DMS53 (cell line): ENCODE measurements around the gene CAMSAP1.

ENCODE experiments used
- DNase-seq: peaks from one replicate; lab custom pipeline; 2025; lab: John Stamatoyannopoulos, UW

The CAMSAP1 gene

DNA sequence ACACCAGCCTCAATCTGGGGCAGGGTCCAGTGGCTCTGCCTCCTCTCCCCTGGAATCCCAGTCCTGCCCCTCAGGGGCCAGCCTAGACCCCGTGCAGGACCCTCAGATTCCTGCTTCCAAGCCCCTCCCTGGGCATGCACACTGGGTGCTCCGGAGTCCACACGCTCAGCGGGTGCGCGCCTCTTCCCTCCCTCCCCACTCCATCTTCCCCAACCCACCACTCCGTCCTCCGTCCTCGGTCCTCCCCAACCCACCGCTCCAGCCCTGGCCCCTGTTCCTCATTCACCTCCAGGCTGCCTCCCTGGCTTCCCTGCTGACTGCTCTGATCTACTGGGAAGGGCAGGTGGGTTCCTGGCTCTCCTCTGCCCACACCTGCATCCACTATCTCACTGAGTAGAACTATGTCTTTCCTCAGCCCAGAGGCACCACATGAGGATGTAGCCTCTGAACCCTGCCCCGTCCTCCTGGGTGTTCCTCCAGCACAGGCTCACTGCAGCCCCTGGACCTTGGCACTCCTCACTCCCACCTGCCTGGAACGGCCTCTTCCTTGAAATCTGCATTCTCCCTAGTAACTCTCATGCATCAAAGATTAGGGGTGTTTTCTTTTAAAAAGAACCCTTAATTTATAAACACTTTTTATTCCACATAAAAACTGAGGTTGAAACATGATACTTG lies 92.8 kb downstream of the CAMSAP1 start:
- no peak for DNase-seq

DNA sequence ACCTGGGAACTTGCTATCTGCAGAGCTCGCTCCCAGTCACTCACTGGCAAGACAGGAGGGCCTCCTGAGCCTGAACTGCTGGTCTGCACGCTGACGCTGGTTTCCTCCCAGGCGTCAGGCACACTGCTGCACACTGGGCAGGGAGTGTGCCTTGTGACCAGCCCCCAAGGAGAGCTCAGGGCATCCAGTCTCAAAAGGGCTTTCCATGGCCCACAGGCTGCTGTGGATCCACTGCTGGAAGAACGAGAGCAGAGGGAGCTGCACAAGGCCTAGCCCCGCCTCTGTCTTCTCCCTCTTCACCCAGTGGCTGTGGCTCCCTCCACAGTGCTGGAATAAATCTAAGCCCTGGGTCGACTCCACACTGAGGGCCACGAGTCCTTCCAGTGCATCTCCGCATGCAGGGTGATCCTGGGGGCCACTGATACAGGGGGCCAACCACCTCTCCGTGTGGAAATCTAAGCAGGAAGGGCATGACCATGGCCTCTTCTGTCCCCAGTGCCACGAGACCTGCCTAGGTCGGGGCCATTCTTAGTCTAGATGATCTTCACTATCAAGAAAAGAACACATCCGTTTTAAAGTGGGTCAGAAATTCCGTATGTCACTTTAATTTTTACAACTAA lies 93.6 kb downstream of the CAMSAP1 start:
- DNase-seq = no peak

DNA sequence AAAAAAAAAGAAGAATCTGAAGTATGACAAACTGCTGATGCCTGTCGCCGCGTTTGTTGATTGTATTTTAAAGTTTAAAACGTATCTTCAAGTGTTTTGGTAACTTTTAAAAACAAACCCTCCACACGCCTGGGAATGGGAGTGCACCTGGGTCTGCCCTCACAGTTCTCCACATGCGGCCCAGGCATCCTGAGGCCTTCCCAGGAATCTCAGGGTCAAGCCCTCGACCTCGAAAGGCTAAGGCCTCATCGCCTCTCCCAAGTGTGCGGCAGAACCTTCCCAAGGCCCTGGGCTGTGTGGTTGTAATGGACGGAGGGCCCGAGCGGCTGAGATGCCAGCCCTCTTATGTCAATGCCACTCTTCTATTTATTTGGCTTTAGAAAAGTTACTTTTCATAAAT lies 94.4 kb downstream of the CAMSAP1 start:
- no peak for DNase-seq

DNA sequence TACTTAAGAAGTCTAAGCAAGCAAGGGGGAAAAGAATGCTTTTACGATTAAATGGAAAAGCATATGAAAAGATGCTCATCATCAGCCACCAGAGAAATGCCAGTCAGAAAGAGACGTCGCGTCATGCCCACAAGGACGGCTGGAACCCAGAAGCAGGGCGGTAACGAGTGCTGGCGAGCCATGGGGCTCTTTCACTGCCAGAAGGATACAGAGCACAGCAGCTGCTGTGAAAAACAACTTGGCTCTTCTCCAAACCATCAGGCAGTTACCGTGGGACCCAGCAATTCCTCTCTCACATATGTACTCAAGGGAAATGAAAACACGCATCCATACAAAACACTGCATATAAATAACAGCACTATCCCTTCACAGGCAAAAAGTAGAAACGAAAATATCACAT lies 95.5 kb downstream of the CAMSAP1 start:
- DNase-seq = no peak

DNA sequence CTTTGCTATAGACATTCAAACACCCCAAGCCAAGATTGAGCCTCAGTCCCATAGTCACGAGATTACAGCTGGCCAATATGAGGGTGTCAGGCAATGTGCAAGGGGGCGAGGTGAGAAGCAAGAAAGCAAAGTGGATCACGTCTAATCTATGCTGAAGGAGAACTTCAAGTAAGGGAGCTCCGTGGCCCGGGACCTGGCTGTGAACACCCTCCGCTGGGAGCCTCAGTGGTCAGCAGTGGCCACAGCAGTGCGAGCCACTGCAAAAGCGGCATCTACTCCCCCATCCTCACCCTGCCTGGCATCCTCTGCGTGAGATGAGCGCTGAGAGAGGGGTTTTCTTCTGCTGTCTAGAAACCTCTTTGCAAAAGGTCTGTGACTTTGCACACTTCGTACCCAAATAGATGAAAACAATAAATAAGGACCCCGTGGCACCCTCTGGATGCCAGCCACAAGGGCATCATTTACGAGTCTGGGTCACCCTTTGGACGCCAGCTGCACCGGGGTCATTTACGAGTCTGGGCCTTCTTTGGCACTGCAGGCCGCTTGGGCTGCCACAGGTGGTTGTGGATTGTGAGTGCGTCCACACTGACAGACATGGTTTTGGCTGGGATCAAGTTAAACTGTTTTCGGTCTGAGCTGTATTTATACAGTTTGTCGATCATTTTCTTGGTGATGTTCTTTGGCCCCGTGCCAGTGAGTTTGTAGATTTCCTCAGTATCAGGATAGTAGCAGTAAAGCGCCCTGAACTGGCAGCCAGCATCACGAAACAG lies 96.4 kb downstream of the CAMSAP1 start:
- DNase-seq = no peak

DNA sequence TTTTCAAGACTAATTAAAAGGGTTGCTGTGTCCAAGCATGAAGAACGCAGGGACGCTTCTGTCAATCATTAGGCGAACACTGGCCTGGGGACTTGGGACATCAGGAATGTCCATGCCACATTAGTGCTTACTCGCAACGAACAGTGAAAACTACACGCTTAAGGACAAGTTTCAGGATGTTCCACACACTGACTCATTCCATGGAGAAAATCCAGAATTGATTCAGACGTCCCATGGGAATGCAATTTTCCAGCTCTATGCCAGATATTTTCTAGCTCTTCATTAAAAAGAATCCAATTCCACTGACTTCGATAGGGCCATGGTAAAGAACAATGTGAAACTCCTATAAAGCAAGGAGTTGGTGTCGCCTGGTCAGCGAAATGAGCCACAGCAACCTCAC lies 98.2 kb downstream of the CAMSAP1 start:
- DNase-seq = no peak

DNA sequence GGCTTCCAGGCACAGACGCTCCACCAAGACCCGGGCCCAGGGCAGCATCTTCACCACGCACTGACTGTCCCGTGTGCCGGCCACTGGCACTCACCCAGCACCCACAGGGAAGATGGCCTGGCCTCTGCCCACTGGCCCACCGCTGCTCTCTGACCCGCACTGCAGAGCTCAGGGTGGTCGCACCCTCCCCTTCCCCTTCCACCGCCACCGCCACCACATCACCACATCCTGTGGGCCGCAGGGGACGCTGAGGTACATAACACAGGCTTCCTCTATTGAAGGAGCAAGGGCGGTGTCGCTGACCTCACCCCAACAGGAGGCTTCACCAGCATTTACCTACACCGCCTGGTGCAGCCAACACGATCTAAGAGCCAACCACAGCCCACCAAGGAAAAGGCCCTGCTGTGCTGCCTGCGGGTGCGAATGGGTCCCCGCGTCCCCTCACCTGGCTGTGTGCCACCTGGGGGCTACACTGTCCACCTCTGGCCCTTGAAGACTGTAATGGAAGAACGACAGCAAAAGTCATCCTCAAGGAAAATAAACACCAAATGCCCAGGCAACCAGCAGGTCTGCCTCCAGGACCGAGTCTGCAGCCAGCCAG lies 101.8 kb downstream of the CAMSAP1 start:
- no peak for DNase-seq

DNA sequence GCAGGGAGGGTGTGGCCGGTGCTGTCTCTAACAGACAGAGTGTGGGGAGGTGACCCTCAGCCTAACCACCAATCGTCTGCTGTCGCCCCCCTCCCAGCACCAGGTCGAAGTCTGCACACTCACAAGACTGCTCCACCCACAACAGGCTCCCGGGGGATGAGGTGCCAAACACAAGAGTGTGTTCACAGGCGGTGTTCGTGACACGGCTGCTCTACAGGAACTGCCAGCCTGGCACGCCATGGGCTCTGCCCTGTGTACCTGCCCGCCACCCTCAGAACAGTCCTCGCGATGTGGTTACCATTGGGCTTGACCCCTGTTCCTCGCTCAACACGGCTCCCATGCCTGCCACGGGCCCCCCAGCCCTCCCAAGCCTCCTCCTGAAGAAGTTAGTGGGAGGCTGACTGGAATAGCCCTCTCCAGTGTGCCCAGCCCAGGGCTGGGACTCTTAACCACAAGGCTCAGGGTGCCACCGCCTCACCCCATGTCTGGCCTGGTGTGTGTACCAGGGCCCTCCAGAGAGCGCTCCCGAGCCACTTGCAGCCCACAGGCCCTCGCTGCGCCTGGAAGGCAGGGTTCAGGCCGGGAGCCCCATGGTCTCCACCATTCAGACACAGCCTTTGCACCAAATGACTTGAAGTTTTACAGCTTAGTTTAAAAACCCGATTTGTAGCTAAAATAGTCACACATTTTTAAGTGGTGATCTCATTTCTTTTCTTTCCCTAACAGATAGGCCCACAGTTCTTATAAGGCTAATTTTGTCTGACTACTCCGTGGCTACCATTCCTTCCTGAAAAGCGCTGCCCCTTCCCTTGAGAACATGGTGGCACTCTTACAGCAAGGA lies 102.5 kb downstream of the CAMSAP1 start:
- no peak for DNase-seq

DNA sequence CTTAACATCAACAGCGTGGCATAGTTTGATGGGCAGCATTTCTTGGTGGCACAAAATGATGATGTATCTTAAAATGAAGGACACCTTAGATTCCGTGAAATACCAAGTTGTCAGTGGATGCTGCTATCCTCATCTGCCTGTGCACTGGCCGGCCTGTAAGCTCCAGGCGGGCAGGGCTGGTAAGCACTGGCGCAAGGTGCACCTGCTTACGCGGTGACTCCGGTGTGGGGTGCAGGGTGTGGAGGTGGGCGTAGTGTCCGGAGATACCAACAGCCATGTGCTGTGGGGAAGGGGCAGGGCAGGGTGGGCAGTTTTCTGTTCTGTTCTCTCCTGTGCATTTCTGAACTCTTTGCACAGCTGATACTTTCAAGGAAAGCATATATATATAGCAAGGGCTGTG lies 103.9 kb downstream of the CAMSAP1 start:
- DNase-seq = no peak

DNA sequence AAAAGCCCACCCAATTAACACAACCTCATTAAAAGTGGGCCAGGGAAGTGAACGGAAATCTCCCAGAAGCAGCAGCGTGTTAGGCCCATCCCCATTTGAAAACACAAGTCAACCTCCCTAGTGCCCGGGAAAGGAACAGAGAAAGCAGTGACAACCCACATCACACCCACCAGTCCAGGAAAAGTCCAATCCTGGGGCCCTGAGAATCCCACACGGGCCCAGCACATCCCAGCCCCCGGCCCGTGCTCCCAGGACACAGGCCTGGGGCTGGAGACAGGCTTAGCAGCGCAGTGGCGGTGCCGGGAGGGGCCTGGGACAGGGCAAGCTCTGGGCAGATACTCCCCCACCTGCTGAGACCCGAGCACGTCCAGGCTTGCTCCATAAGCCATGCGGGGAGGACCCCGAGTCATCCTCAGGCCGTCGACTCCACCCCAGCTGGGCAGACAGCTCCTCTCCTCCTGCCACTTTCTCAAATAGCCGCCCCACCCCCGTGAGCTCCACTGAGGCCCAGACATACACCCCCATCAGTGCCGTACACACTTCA lies 104.4 kb downstream of the CAMSAP1 start:
- no peak for DNase-seq

DNA sequence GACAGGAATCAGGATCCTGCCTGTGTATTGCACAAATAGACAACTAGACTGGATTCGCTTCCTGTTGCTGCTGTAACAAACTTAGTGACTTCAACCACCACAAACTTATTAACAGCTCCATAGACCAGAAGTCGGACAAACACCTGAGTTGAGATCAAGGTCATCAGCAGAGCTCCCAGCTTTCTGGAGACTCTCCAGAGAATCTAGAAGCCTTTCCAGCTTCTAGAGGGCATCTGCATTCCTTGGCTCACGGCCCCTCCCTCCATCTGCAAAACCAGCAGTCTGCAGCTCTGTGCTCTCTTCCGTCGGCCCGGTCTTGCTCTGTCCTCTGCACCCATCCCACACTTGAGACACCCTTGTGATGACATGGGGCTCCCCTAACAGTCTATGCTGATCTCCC lies 106.3 kb downstream of the CAMSAP1 start:
- DNase-seq = no peak

DNA sequence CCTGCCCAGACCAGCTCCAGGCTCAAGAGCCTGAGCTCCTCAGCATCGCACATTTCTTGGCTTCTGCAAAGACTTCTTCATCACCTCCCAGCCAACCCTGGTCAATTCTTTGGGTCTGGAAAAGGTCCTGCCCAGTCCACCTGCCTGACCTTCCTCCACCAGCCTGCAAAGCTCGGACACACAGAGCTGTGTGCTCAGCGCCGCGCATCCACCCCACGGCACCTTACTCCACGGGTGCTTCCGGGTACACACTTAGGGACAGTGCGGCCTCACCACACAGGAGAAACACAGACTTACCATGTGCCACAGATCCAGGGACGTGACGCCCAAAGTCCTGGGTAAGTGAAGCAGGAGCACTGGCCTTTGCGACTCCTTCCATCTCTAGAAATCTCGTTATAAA lies 108.1 kb downstream of the CAMSAP1 start:
- DNase-seq = no peak

DNA sequence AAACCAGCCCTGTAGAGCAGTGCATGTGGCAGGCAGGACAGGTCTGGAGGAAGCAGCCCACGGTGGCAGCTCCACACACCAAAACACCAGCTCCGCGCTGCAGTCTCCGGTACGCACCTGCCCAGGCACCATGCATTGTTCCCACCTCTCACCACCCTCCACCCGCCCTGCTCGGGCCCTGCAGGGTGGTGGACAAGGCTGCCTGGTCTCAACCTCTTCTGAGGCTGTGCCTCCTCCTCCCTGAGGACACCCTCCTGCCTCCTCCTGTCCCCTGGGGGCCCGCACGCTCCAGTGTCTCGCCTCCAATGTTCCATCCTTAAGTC lies 109.1 kb downstream of the CAMSAP1 start:
- DNase-seq = no peak

DNA sequence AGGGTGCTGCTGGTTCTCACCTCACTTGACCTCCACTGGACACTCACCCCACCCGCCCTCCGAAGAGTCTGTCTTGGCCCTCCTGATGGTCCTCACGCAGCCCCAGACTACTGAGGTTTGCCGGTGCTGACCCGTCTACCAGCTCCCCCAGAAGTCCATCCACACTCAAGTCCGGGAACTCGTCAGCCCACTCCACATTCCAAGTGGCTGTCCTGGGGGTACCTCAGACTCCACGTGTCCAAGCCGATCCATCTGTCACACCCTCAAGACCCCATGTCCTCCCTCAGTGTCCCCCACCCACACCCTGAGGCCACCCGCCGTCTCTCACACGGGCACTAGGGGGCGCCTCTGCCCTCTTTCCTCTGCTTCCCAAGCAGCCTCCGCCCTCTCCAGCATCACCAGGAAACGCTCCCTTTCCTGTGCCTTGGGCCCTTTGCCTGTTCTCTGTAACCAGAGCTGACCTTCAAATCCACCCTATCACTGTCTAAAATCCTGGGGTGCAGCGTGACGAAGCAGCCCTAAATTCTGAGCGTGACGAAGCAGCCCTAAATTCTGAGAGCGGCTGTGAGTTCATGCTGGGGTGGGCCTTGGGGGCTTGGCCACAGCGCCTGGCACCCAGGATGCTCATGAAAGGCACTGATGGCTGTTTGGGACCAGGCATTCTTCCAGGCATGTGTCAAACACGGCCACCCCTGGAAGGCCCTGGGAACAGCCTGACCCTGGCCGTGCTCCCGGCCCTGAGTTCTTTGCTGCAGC lies 109.7 kb downstream of the CAMSAP1 start:
- DNase-seq = peak; percentile 86

DNA sequence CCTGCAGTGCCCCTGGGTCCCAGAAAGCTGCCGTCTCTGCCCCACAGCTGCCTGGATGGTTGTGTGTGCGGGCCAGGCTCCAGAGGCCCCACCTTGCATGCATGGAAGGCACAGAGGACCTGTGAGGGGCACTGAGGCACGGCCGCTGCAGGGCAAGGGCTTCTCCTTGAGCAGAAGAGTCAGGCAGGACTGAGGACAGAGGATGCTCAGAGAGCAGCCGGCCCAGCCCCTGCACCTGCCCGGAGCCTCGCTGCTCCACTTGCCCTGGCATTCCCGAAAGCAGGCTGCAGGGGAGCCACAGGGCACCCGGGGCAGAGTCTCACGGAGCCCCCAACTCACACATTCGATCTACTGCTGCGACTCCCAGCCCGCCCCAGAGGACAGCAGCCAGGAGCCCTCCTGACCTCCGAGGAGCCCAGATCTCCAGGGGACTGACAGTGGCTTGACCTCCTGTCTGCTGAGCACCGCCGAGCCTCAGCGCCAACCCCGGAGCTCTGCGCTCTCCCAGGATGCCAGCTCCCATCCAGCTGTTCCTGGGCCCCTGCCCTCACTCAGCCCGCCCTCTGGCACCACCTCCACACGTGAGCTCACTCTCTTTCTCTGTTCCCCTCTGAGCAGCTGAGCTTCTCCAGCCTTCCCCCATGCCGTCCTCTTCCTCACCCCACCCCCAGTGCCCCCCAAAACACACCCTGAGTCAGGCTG lies 110.4 kb downstream of the CAMSAP1 start:
- DNase-seq = peak; percentile 80

DNA sequence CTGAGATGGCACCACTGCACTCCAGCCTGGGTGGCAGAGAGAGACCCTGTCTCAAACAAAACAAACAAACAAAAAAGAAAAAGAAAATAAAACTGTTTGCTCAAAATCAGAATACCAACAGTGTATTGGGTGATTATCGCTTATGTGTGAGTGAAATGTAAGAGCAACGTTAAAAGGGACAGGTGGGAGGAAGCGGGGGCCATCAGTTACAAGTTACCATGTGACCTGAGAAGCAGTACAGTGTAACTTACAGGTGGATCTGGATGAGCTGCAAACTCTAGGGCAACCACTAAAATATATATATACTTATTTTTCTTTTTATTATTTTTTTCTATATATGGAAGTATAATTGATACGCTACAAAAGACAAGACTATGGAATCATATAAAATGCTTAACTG lies 112.0 kb downstream of the CAMSAP1 start:
- no peak for DNase-seq

DNA sequence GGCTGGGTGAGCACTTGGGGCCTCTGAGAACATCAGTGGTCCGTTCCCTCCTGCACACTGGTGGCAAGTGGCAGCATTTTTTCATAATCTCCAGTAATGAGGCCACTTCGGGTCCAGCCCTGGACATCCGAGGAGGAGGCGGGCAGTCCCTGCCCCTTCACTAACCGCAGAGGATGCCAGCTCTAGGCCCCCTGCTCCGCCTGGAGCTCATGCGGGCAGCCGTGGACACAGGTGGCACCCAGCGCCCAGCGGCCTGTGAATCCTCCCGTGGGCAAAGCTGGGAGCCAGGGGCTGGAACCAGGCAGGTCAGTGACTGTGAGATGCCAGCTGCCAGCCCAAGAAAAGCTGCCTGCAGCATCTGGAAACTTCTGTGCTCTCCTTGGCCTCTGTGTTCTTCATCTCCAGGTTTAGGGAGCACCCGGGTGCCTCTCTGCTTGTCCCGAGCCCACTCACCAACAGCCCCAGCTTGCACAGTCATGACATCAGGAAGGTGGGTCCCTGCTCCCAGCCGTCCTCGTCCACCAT lies 112.9 kb downstream of the CAMSAP1 start:
- DNase-seq = no peak

DNA sequence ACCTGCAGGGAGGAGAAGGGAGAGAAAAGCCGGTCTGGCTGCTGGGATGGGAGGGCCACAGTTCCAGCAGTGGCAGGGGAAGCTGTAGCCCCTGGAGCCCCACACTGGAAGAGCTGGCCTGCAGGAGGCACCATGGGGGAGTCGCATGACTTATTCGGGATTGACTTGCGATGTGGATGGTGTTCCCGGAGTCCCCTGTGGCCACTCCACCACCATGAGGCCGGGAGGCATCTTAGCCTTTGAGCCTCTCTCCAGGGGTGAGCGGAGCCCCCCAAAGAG lies 113.3 kb downstream of the CAMSAP1 start:
- DNase-seq = no peak

DNA sequence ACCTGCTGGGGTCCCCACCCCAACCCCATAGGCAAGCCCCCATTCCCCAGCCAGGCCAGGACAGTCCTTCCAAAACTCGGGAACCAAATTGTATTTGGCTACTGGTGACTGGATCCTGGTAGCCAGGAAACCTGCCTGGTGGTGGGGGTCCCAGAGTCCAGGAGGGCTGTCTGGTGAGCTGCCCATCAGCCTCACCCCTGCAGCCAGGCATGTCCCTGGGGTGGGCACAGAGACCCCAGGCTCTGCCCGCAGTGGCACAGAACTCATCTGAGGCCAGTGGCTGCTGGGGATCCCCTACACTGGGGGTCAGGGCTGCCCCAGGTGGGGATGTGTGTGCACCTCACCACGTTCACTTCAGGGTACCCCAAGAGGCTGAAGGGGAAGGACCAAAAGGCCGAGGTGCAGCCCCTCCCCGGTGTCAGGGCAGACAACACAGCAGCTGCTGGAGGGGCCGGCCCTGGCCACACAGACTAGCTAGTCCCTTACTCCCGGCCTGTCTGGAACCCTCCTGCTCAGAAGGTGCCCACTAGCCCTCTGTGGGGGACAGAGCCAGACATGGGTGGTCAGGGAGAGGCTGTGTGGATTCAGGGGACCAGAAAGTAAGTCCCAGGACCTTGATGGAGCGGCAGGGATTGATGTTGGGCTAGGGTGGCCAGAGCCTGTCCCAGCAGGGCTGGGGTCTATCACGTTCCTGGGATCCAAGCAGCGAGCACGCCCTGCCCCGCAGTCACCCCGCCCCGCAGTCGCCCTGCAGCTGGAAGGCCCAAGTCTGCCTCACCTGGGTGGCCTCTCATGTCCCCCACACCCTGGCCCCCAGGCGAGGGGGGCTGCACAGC lies 113.9 kb downstream of the CAMSAP1 start:
- no peak for DNase-seq
